CD4-positive, alpha-beta T cell (primary cell): ENCODE measurements around the gene TRPM5. TPM values are rescaled to one million over a fixed set of nuclear protein-coding genes. Genes with fewer than 3 reads are reported as not detected.

Experiments
- ATAC-seq: fragments of 200-7000 bp; cut with Tn5 transposase; one replicate; pipeline ENCODE4 v1.10.0; 2022; ENCODE audit warnings: mild to moderate bottlenecking; ENCODE audit not compliant: poor library complexity
- CTCF ChIA-PET: fragments of 350-600 bp; sonication (Branson Sonifier 250); formaldehyde crosslinking; loops from one replicate; lab custom pipeline; 2021; ENCODE audit warnings: antibody characterized with exemption, inconsistent platforms; lab: Charles Lee
- POLR2A ChIA-PET: fragments of 350-600 bp; sonication (Branson Sonifier 250); formaldehyde crosslinking; loops from one replicate; lab custom pipeline; 2021; ENCODE audit warnings: antibody characterized with exemption, inconsistent platforms; lab: Charles Lee
- DNase-seq, 14 experiments: peaks; one replicate each; pipeline ENCODE4 v3.0.0-alpha.2; 2013 to 2020; ENCODE audit warnings: mixed read lengths in 2 of 14
- H3K27ac ChIP-seq, 2 donors: one replicate each; pipeline versions ENCODE4 v1.5.1 to v1.7.0; 2013; ENCODE audit warnings: low read length in 2 of 2, low read depth in 1 of 2, mild to moderate bottlenecking in 1 of 2
- H3K27me3 ChIP-seq, 2 experiments: 1 replicate in 1 of 2; 2 replicates in 1 of 2; pipeline versions ENCODE4 v1.6.1 to v1.7.0; 2013; ENCODE audit warnings: low read length in 2 of 2, control low read depth in 1 of 2, mild to moderate bottlenecking in 1 of 2, moderate library complexity in 1 of 2; ENCODE audit not compliant: insufficient read depth in 2 of 2, control insufficient read depth in 1 of 2
- H3K36me3 ChIP-seq: one replicate; pipeline ENCODE4 v1.6.1; 2013; ENCODE audit warnings: low read length, control low read depth; ENCODE audit not compliant: insufficient read depth
- H3K4me1 ChIP-seq: one replicate; pipeline ENCODE4 v1.6.1; 2013; ENCODE audit warnings: low read length, control low read depth; ENCODE audit not compliant: insufficient read depth
- H3K4me3 ChIP-seq: one replicate; pipeline ENCODE4 v1.5.1; 2013; ENCODE audit warnings: mild to moderate bottlenecking, low read length, moderate library complexity
- H3K9me3 ChIP-seq, 2 experiments: 1 replicate in 1 of 2; 2 replicates in 1 of 2; pipeline versions ENCODE4 v1.6.1 to v1.7.0; 2013; ENCODE audit warnings: low read length in 2 of 2, mild to moderate bottlenecking in 2 of 2, control low read depth in 1 of 2, moderate library complexity in 1 of 2; ENCODE audit not compliant: control insufficient read depth in 1 of 2, insufficient read depth in 1 of 2
- H3K27ac Mint-ChIP-seq: one replicate; pipeline ENCODE4 v1.8.0; 2020; ENCODE audit warnings: mixed read lengths
- H3K27me3 Mint-ChIP-seq: one replicate; pipeline ENCODE4 v1.8.0; 2021; ENCODE audit warnings: mixed read lengths
- H3K36me3 Mint-ChIP-seq: one replicate; pipeline ENCODE4 v1.8.0; 2021; ENCODE audit warnings: low read depth, mixed read lengths
- H3K4me1 Mint-ChIP-seq: one replicate; pipeline ENCODE4 v1.8.0; 2021; ENCODE audit warnings: low read depth, mixed read lengths
- H3K4me3 Mint-ChIP-seq: one replicate; pipeline ENCODE4 v1.8.0; 2020; ENCODE audit warnings: mild to moderate bottlenecking, mixed read lengths
- H3K9me3 Mint-ChIP-seq: one replicate; pipeline ENCODE4 v1.8.0; 2020; ENCODE audit warnings: mixed read lengths
- intact Hi-C, 2 experiments: fragments of 100-400 bp; cut with DNase I in 1 of 2; cut with micrococcal nuclease in 1 of 2; formaldehyde crosslinking; loops; one replicate each; pipeline versions ENCODE4 v1.15.1 to v1.9.0; 2023 to 2025; cut with DNase I, micrococcal nuclease
- total RNA-seq, 174 experiments: library from RNA in 2 of 174; stranded (reverse) in 2 of 174; gene quantifications; one replicate each; pipeline ENCODE4 v1.2.3 and lab custom pipeline; 2021 to 2026
- TF ChIP-seq, protein P1 (sequence below): fragments of 200-600 bp; IDR thresholded peaks from one replicate; pipeline ENCODE4 v1.8.0; 2022; ENCODE audit warnings: antibody characterized with exemption, mild to moderate bottlenecking

Gene TRPM5
- total RNA-seq, 2 experiments from 2014 or later: 0.91 to 1.3 TPM

DNA sequence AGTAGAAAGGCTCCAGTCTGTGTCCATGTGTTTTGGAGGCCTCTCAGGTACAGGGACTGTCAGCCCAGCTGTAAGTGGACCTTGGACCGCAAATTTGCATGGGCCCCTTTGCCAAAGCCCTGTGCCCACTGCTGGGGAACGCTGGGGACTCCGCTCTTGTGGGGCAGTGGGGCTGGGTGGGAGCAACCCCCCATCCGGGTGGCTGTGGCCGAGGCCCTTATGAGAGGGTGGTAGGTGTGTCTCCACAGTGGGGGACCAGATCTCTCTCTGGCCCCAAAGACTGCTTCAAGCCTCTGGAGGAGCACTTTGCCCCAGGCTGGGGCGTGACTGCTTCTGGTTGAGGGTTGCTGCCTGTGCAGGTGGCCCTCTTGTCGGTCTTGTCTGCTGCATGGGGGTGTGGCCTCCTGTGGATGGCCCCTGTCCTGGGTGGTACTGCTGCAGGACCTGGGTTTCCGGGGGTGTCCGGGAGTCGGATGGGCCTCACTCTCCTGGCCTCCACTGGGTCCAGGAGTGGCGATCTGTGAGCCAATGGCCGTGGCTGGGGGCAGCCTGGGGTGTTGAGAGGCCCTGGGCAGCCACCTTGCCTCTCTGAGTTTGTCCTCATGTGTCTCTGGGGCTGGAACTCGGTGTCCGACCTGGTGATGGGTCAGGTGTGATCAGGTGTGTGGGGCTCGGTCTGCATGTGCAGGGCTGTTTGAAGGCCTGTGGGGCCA lies 16.4 kb upstream of the TRPM5 start:
- TF ChIP-seq, protein P1, sequence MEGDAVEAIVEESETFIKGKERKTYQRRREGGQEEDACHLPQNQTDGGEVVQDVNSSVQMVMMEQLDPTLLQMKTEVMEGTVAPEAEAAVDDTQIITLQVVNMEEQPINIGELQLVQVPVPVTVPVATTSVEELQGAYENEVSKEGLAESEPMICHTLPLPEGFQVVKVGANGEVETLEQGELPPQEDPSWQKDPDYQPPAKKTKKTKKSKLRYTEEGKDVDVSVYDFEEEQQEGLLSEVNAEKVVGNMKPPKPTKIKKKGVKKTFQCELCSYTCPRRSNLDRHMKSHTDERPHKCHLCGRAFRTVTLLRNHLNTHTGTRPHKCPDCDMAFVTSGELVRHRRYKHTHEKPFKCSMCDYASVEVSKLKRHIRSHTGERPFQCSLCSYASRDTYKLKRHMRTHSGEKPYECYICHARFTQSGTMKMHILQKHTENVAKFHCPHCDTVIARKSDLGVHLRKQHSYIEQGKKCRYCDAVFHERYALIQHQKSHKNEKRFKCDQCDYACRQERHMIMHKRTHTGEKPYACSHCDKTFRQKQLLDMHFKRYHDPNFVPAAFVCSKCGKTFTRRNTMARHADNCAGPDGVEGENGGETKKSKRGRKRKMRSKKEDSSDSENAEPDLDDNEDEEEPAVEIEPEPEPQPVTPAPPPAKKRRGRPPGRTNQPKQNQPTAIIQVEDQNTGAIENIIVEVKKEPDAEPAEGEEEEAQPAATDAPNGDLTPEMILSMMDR: no peak
- H3K27ac Mint-ChIP-seq: no peak overlapping the region
- H3K36me3 Mint-ChIP-seq: no peaks in the 10 kb centered on the region
- DNase-seq: peak in 1 of 14 experiments; percentile 1
- intact Hi-C loops: no loop called here
- peaks cover 43% of the 10 kb centered on the region for H3K4me1 ChIP-seq
- no peak overlapping the region for H3K27ac ChIP-seq
- no peak for ATAC-seq
- H3K27me3 Mint-ChIP-seq: no peaks in the 10 kb centered on the region
- CTCF ChIA-PET: no interaction called here
- peaks cover 54% of the 10 kb centered on the region for H3K4me1 Mint-ChIP-seq
- POLR2A ChIA-PET: no interaction called here
- no peak overlapping the region for H3K4me3 Mint-ChIP-seq
- no peaks in the 10 kb centered on the region for H3K36me3 ChIP-seq
- no peaks in the 10 kb centered on the region for H3K9me3 Mint-ChIP-seq
- H3K27me3 ChIP-seq: no peaks in the 10 kb centered on the region
- no peak overlapping the region for H3K4me3 ChIP-seq
- no peaks in the 10 kb centered on the region for H3K9me3 ChIP-seq

DNA sequence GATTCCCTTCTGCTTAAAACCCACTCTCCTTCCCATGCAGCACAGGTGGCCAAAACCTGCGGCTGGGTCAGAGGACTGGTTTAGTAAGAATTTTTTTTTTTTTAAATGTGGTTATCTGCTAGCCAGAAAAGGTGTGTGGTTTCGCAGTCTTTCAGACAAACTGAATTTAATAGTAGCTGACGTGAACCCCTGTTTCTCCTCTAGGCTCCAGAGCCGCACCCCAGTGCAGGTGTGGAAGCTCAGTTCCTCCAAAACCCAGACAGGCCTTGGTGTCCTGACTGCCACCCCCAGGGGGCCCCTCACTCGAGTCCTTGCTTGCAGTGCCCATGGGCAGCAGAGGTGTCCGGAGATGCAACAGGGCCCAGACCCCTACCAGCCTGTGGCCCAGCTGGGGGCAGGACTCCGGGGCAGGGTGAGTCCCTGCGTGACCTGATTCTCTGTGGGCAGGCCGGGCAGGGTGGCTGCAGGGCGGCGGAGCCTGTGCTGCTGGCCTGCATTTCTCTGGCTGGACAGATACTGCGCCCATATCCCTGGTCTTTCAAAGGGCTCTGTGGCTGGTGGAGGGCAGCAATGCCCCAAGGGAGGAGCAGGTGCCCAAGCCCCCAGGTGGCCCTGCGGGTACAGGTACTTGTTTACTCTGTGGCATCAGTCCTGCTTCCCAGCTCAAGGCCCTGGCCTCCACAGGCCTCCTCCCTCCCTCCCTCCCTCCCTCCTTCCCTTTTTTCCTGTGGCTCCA lies 15.7 kb upstream of the TRPM5 start:
- no peak overlapping the region for H3K27ac Mint-ChIP-seq
- ATAC-seq: no peak
- CTCF ChIA-PET: no interaction called here

DNA sequence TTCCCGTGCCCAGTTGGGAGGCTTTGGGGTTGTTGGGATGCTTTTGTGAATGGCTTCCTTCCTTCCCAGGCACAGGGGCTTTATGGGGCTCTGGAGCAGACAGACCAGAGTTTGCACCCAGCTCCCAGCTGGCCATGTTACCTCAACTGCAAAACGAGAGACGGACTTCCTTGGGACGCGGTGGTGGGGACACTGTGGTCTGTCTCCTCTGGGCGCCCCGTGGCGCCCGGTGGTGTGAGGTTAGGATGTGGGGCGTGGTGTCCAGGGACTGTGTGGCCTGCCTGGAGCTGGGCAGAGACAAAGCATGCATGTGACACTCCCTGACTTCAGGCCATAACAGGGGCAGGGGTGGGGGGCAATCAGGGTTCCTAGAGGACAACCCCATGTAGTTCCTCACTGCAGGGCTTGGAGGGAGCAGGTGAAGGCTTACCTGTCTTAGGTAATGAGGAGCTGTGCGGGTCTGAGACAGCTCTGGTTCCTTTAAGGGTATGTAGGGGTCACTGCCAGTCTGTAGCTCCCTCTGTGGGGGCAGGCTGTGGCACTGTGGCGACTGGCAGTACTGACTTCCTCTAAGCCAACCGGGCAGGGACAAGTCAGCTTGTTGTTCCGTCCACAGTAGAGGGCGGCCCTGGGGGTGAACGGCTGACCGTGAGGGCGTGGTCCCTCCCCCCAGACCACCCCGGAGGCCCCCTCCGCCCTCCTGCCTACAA lies 14.9 kb upstream of the TRPM5 start:
- no peaks in the 10 kb centered on the region for H3K9me3 Mint-ChIP-seq
- POLR2A ChIA-PET: interaction anchor here (0.9 kb wide), 1 partner anchor 12 kb away, joined by 3 read pairs; no protein-coding TSS in a partner anchor
- Histone ChIP-seq H3K27me3 (no peaks in the 10 kb centered on the region), H3K9me3 (no peaks in the 10 kb centered on the region), H3K4me3 (no peak overlapping the region), H3K4me1 (peaks cover 31% of the 10 kb centered on the region), H3K27ac (no peak overlapping the region), H3K36me3 (no peaks in the 10 kb centered on the region)
- DNase-seq (no peak), ATAC-seq (no peak)
- TF ChIP-seq, protein P1: no peak
- H3K36me3 Mint-ChIP-seq: no peaks in the 10 kb centered on the region
- no peaks in the 10 kb centered on the region for H3K27me3 Mint-ChIP-seq
- H3K27ac Mint-ChIP-seq: no peak overlapping the region
- no peak overlapping the region for H3K4me3 Mint-ChIP-seq
- intact Hi-C loops: no loop called here
- peaks cover 49% of the 10 kb centered on the region for H3K4me1 Mint-ChIP-seq
- CTCF ChIA-PET: no interaction called here

More for the DNA sequence above, 15.7 kb upstream of the TRPM5 start:
- Histone ChIP-seq H3K4me1 (peaks cover 37% of the 10 kb centered on the region), H3K9me3 (no peaks in the 10 kb centered on the region), H3K27me3 (no peaks in the 10 kb centered on the region), H3K36me3 (no peaks in the 10 kb centered on the region), H3K27ac (no peak overlapping the region), H3K4me3 (no peak overlapping the region)
- POLR2A ChIA-PET: interaction anchor here (0.9 kb wide), 1 partner anchor 13 kb away, joined by 3 read pairs; no protein-coding TSS in a partner anchor
- no peaks in the 10 kb centered on the region for H3K36me3 Mint-ChIP-seq
- no peak for DNase-seq
- H3K9me3 Mint-ChIP-seq: no peaks in the 10 kb centered on the region
- peaks cover 57% of the 10 kb centered on the region for H3K4me1 Mint-ChIP-seq
- H3K27me3 Mint-ChIP-seq: no peaks in the 10 kb centered on the region
- TF ChIP-seq, protein P1: no peak
- intact Hi-C loops: no loop called here
- H3K4me3 Mint-ChIP-seq: no peak overlapping the region
